Vagina (tissue), 2 donors: ENCODE data around the gene KDM3B. TPM values are rescaled to one million over a fixed set of nuclear protein-coding genes. Genes with fewer than 3 reads are reported as not detected.
A peak's percentile ranks its signal among the peaks of the same experiment; 100 is the strongest.

Experiments
- DNase-seq, 2 donors: peaks; one replicate each; pipeline ENCODE4 v3.0.0-alpha.2; 2017; ENCODE audit errors: extremely low spot score in 2 of 2
- H3K27ac ChIP-seq: fragments of 200-600 bp; sonication (generic); one replicate; pipeline ENCODE4 v1.5.1; 2019
- H3K27me3 ChIP-seq: fragments of 200-600 bp; sonication (generic); one replicate; pipeline ENCODE4 v1.5.1; 2019
- H3K36me3 ChIP-seq, 2 donors: fragments of 200-600 bp; sonication (generic); one replicate each; pipeline ENCODE4 v1.5.1; 2017 to 2019
- H3K4me1 ChIP-seq: fragments of 200-600 bp; sonication (generic); one replicate; pipeline ENCODE4 v1.5.1; 2019
- H3K4me3 ChIP-seq, 2 donors: fragments of 200-600 bp; sonication (generic); 1 replicate in 1 of 2; 2 replicates in 1 of 2; pipeline ENCODE4 v1.5.1; 2016 to 2019
- H3K9me3 ChIP-seq: fragments of 200-600 bp; sonication (generic); one replicate; pipeline ENCODE4 v1.5.1; 2019
- CTCF ChIP-seq, 3 experiments: fragments of 450-650 bp in 2 of 3; fragments of 200-600 bp in 1 of 3; sonication (generic) in 1 of 3; IDR thresholded peaks; one replicate each; pipeline ENCODE4 v1.5.1; 2017 to 2019; ENCODE audit warnings: antibody characterized with exemption in 3 of 3, mild to moderate bottlenecking in 2 of 3, moderate library complexity in 2 of 3
- POLR2A ChIP-seq, 2 donors: fragments of 450-650 bp; IDR thresholded peaks; one replicate each; pipeline ENCODE4 v1.6.1; 2017; ENCODE audit warnings: antibody characterized with exemption in 2 of 2, mild to moderate bottlenecking in 2 of 2, moderate library complexity in 2 of 2
- POLR2AphosphoS5 ChIP-seq, 2 donors: sonication (generic); formaldehyde crosslinking; IDR thresholded peaks; one replicate each; pipeline ENCODE4 v1.9.0; 2017; ENCODE audit warnings: antibody characterized with exemption in 2 of 2, mild to moderate bottlenecking in 2 of 2, low read depth in 1 of 2; ENCODE audit not compliant: insufficient read depth in 1 of 2
- intact Hi-C: fragments of 100-400 bp; cut with DNase I; formaldehyde crosslinking; loops from one replicate; pipeline ENCODE4 v1.15.1; 2023
- total RNA-seq: library from RNA; depleted of rRNA; stranded (reverse); fragments of >200 nt; gene quantifications from one replicate; pipeline ENCODE4 v1.2.3, GENCODE V29; 2016

KDM3B gene
- total RNA-seq, 1 donor from 2014 or later, result 48.6 TPM

DNA sequence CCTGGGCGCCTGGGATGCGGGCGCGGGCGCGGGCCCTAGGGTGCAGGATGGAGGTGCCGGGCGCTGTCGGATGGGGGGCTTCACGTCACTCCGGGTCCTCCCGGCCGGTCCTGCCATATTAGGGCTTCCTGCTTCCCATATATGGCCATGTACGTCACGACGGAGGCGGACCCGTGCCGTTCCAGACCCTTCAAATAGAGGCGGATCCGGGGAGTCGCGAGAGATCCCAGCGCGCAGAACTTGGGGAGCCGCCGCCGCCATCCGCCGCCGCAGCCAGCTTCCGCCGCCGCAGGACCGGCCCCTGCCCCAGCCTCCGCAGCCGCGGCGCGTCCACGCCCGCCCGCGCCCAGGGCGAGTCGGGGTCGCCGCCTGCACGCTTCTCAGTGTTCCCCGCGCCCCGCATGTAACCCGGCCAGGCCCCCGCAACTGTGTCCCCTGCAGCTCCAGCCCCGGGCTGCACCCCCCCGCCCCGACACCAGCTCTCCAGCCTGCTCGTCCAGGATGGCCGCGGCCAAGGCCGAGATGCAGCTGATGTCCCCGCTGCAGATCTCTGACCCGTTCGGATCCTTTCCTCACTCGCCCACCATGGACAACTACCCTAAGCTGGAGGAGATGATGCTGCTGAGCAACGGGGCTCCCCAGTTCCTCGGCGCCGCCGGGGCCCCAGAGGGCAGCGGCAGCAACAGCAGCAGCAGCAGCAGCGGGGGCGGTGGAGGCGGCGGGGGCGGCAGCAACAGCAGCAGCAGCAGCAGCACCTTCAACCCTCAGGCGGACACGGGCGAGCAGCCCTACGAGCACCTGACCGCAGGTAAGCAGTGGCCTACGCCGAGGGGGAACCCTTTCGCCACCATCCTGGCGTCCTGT is 113.0 kb downstream of the KDM3B start, which contains the start of gene EGR1:
TSS of gene EGR1 (plus strand) at position 219 of the 864 bp plus-strand sequence. CDS start at position 502, 283 bp downstream.
- intact Hi-C loops, result loop anchor here (1.0 kb wide), 1 partner anchor 27 kb away; no protein-coding TSS in a partner anchor
- peak within 1 kb of the TSS; percentile 99 for H3K27ac ChIP-seq
- TF ChIP-seq POLR2A (IDR thresholded peaks at IDR 0.05) (peak in 1 of 2 donors; percentile 94), POLR2AphosphoS5 (IDR thresholded peaks at IDR 0.05; ENCODE audit: insufficient read depth in 1 of 2, low read depth in 1 of 2) (peak in 1 of 2 donors; percentile 20), CTCF (IDR thresholded peaks at IDR 0.05) (no peak)
- H3K4me3 ChIP-seq, result peak within 1 kb of the TSS; percentile 75 to 86
- H3K9me3 ChIP-seq, result no peaks in the 10 kb centered on the region
- no peak for DNase-seq
- no peaks in the 10 kb centered on the region for H3K27me3 ChIP-seq
- H3K4me1 ChIP-seq, result peaks cover 40% of the 10 kb centered on the region
- H3K36me3 ChIP-seq, result no peaks in the 10 kb centered on the region

DNA sequence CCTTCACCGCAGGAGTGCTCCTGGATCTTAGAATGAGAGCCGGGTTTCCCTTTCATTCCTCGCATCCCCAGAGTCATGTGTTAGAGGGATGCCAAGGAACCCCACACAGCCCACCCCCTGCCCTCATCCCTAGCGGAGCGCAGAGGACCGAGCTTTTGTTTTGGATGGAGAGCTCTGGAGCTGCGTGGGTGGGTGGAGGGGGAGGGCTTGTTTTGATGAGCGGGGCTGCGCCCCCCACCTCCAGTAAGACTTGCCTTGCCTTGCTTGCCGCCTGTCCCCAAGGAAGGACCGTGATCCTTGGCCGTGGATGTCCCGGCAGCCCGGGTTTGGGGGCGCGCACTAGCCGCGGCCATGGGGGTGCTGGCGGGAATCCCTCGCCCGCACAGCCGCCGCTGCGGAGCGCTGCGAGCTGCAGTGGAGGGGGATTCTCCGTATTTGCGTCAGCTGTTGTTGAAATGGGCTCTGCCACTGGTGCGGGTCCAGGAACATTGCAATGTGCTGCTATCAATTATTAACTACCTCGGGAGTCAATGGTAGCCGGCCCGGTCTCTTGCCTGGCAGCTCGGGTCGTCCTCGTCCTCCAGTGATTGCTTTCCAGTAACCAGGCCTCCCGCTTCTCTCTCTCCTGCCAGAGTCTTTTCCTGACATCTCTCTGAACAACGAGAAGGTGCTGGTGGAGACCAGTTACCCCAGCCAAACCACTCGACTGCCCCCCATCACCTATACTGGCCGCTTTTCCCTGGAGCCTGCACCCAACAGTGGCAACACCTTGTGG is 113.8 kb downstream of the KDM3B start:
- no peaks in the 10 kb centered on the region for H3K36me3 ChIP-seq
- intact Hi-C loops, result no loop called here

DNA sequence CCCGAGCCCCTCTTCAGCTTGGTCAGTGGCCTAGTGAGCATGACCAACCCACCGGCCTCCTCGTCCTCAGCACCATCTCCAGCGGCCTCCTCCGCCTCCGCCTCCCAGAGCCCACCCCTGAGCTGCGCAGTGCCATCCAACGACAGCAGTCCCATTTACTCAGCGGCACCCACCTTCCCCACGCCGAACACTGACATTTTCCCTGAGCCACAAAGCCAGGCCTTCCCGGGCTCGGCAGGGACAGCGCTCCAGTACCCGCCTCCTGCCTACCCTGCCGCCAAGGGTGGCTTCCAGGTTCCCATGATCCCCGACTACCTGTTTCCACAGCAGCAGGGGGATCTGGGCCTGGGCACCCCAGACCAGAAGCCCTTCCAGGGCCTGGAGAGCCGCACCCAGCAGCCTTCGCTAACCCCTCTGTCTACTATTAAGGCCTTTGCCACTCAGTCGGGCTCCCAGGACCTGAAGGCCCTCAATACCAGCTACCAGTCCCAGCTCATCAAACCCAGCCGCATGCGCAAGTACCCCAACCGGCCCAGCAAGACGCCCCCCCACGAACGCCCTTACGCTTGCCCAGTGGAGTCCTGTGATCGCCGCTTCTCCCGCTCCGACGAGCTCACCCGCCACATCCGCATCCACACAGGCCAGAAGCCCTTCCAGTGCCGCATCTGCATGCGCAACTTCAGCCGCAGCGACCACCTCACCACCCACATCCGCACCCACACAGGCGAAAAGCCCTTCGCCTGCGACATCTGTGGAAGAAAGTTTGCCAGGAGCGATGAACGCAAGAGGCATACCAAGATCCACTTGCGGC is 114.6 kb downstream of the KDM3B start:
- no peaks in the 10 kb centered on the region for H3K27me3 ChIP-seq
- H3K4me1 ChIP-seq, result peaks cover 40% of the 10 kb centered on the region
- intact Hi-C loops, result no loop called here
- no peaks in the 10 kb centered on the region for H3K36me3 ChIP-seq
- no peak overlapping the region for H3K27ac ChIP-seq
- peak overlapping the region; percentile 75 to 86 for H3K4me3 ChIP-seq
- DNase-seq, result peak in 1 of 2 donors; percentile 89
- no peaks in the 10 kb centered on the region for H3K9me3 ChIP-seq
- TF ChIP-seq CTCF (IDR thresholded peaks at IDR 0.05), result no peak
- no peak for TF ChIP-seq POLR2A (IDR thresholded peaks at IDR 0.05)
- no peak for TF ChIP-seq POLR2AphosphoS5 (IDR thresholded peaks at IDR 0.05; ENCODE audit: insufficient read depth in 1 of 2, low read depth in 1 of 2)

More for the DNA sequence above, 113.8 kb downstream of the KDM3B start:
- peaks cover 40% of the 10 kb centered on the region for H3K4me1 ChIP-seq
- peak overlapping the region; percentile 99 for H3K27ac ChIP-seq
- TF ChIP-seq POLR2A (IDR thresholded peaks at IDR 0.05) (no peak), CTCF (IDR thresholded peaks at IDR 0.05) (no peak), POLR2AphosphoS5 (IDR thresholded peaks at IDR 0.05; ENCODE audit: insufficient read depth in 1 of 2, low read depth in 1 of 2) (no peak)
- no peaks in the 10 kb centered on the region for H3K27me3 ChIP-seq
- peak overlapping the region; percentile 75 to 86 for H3K4me3 ChIP-seq
- H3K9me3 ChIP-seq, result no peaks in the 10 kb centered on the region
- DNase-seq, result peak in 1 of 2 donors; percentile 88

GRCh38 chr5:138467711-138468132 is 115.2 kb downstream of the KDM3B start:
- Histone ChIP-seq H3K9me3 (no peaks in the 10 kb centered on the region), H3K27ac (no peak overlapping the region), H3K27me3 (no peaks in the 10 kb centered on the region), H3K4me1 (peaks cover 40% of the 10 kb centered on the region), H3K4me3 (peak overlapping the region; percentile 75 to 86), H3K36me3 (no peaks in the 10 kb centered on the region)
- DNase-seq, result peak in 1 of 2 donors; percentile 83
- TF ChIP-seq CTCF (IDR thresholded peaks at IDR 0.05), result no peak
- TF ChIP-seq POLR2AphosphoS5 (IDR thresholded peaks at IDR 0.05; ENCODE audit: insufficient read depth in 1 of 2, low read depth in 1 of 2), result peak in 1 of 2 donors; percentile 16
- intact Hi-C loops, result no loop called here
